DOHH2 (cell line): ENCODE measurements around the gene EPS8.

Experiments
- EZH2phosphoT487 ChIP-seq: fragments of 200-600 bp; sonication (generic); IDR thresholded peaks from 2 replicates; pipeline ENCODE4 v1.6.1; 2017; ENCODE audit warnings: borderline replicate concordance, mild to moderate bottlenecking, antibody characterized with exemption, low read length, moderate library complexity, mixed read lengths
- TF ChIP-seq, protein P1 (sequence below): fragments of 200-600 bp; sonication (generic); IDR thresholded peaks from one replicate; pipeline ENCODE4 v1.5.1; 2014; ENCODE audit warnings: antibody characterized with exemption, mild to moderate bottlenecking, low read depth, low read length; ENCODE audit not compliant: poor library complexity, severe bottlenecking

DNA sequence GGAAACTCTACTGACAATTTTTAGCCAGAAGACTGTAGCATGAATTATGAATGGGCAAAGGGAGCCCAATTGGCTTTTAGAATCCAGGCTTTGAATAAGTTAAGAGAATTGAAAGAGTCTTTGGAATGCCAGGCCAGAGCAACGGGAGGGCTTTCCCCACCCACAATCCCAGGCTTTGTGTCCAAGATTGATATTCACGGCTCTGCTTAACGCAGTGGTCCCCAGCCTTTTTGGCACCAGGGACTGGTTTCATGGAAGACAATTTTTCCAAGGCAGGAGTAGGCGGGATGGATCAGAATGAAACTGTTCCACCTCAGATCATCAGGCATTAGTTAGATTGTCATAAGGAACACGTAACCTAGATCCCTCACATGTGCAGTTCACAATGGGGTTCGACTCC, 79.6 kb downstream of the EPS8 start:
- TF ChIP-seq, protein P1, sequence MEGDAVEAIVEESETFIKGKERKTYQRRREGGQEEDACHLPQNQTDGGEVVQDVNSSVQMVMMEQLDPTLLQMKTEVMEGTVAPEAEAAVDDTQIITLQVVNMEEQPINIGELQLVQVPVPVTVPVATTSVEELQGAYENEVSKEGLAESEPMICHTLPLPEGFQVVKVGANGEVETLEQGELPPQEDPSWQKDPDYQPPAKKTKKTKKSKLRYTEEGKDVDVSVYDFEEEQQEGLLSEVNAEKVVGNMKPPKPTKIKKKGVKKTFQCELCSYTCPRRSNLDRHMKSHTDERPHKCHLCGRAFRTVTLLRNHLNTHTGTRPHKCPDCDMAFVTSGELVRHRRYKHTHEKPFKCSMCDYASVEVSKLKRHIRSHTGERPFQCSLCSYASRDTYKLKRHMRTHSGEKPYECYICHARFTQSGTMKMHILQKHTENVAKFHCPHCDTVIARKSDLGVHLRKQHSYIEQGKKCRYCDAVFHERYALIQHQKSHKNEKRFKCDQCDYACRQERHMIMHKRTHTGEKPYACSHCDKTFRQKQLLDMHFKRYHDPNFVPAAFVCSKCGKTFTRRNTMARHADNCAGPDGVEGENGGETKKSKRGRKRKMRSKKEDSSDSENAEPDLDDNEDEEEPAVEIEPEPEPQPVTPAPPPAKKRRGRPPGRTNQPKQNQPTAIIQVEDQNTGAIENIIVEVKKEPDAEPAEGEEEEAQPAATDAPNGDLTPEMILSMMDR: no peak
- no peak for TF ChIP-seq EZH2phosphoT487
